H1 (cell line): ENCODE results near the gene RHOG. TPM values are rescaled to one million over a fixed set of nuclear protein-coding genes. Genes with fewer than 3 reads are reported as not detected.

Experiments
- BCL11A ChIP-seq, 2 experiments: IDR thresholded peaks; one replicate each; pipeline ENCODE4 v1.6.1; 2011; ENCODE audit warnings: low read depth in 2 of 2, low read length in 2 of 2, mild to moderate bottlenecking in 2 of 2
- JUN ChIP-seq: IDR thresholded peaks from 2 replicates; pipeline ENCODE4 v1.6.1; 2011; ENCODE audit warnings: low read depth, mild to moderate bottlenecking, improper control_type of control experiment, low read length
- RAD21 ChIP-seq, 2 experiments: IDR thresholded peaks in 1 of 2; conservative IDR thresholded peaks in 1 of 2; 2 replicates each; pipeline ENCODE4 v1.6.1; 2011; ENCODE audit warnings: low read depth in 2 of 2, low read length in 2 of 2, improper control_type of control experiment in 1 of 2, inconsistent platforms in 1 of 2, mild to moderate bottlenecking in 1 of 2, moderate library complexity in 1 of 2
- SAP30 ChIP-seq: fragments of 300-600 bp; sonication (generic); IDR thresholded peaks from 2 replicates; pipeline ENCODE4 v1.7.1; 2012; ENCODE audit warnings: low read length, moderate library complexity, mild to moderate bottlenecking, inconsistent platforms; ENCODE audit not compliant: insufficient read depth, insufficient replicate concordance
- SUZ12 ChIP-seq: fragments of 200-600 bp; sonication (generic); IDR thresholded peaks from 2 replicates; pipeline ENCODE4 v1.6.1; 2012; ENCODE audit warnings: mild to moderate bottlenecking, inconsistent platforms, low read length, moderate library complexity, mixed read lengths
- TEAD4 ChIP-seq: IDR thresholded peaks from 2 replicates; pipeline ENCODE4 v1.6.1; 2012; ENCODE audit warnings: low read depth, low read length, inconsistent platforms, mixed read lengths
- polyA plus RNA-seq, 7 experiments: library from polyadenylated mRNA; depleted of rRNA in 3 of 7; stranded (reverse) in 5 of 7; unstranded in 2 of 7; fragments of >200 nt in 5 of 7; fragments of 200-250 nt in 2 of 7; gene quantifications; 1 replicate in 5 of 7; 2 replicates in 1 of 7; 4 replicates in 1 of 7; pipeline versions ENCODE4 v1.2.1 to v1.2.3, GENCODE V29; 2011 to 2013; ENCODE audit warnings: missing spikeins in 2 of 7, mixed read lengths in 2 of 7
- total RNA-seq: library from RNA; stranded (reverse); fragmentation: NEBNext Ultra II Directional; extraction: Animal tissue kit (Norgen Biotek cat#: 25700); gene quantifications from 2 replicates; pipeline ENCODE4 v1.2.1, GENCODE V29; 2021
- TF ChIP-seq, protein P1 (sequence below): fragments of 300-600 bp; sonication (generic); IDR thresholded peaks from 2 replicates; pipeline ENCODE4 v1.7.1; 2012; ENCODE audit warnings: low read length, moderate library complexity, mild to moderate bottlenecking, inconsistent platforms; ENCODE audit not compliant: insufficient replicate concordance
- TF ChIP-seq, protein P2 (sequence below): IDR thresholded peaks from 2 replicates; pipeline ENCODE4 v1.6.1; 2012; ENCODE audit warnings: low read length, inconsistent platforms

The RHOG gene
- total and polyA plus RNA-seq, 2 of the 8 experiments (the other 6 are each of a cell fraction or from before 2014, with no cell fraction given), result 28.3 to 69.6 TPM

DNA sequence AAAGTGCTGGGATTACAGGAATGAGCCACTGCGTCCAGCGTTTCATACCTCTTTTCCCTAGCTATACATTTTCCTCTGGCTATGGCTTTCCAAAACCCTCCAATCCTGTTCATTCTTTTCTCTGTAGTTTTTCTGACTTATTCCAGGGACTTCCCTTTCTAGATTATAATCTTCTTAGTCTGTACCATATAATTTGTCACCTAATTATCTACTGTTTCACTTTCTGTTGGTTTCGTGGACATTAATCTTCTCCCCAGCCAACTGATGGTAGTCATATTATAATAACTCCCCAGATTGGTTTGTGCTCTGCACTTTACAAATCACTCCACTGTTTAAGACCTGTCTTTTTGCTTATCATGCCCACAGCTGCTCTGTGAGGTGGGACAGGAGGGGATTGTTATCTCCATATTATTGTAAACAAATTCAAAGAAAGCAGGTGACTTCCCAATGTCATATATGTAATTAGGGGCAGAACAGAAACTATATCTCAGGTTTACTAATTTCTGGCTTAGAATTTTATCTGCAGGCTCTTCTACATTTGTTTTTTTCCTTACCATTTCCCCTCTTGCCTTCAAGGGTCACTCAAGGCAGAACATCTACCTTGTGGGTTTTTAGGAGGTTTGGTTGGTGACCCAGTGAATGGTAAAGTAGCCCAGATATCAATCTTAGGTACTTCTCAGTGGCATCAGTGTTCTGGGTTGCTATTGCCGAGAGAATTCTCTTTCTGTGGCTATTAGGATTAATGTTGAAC, 38.6 kb upstream of the RHOG start (continued):
- TF ChIP-seq, protein P1, sequence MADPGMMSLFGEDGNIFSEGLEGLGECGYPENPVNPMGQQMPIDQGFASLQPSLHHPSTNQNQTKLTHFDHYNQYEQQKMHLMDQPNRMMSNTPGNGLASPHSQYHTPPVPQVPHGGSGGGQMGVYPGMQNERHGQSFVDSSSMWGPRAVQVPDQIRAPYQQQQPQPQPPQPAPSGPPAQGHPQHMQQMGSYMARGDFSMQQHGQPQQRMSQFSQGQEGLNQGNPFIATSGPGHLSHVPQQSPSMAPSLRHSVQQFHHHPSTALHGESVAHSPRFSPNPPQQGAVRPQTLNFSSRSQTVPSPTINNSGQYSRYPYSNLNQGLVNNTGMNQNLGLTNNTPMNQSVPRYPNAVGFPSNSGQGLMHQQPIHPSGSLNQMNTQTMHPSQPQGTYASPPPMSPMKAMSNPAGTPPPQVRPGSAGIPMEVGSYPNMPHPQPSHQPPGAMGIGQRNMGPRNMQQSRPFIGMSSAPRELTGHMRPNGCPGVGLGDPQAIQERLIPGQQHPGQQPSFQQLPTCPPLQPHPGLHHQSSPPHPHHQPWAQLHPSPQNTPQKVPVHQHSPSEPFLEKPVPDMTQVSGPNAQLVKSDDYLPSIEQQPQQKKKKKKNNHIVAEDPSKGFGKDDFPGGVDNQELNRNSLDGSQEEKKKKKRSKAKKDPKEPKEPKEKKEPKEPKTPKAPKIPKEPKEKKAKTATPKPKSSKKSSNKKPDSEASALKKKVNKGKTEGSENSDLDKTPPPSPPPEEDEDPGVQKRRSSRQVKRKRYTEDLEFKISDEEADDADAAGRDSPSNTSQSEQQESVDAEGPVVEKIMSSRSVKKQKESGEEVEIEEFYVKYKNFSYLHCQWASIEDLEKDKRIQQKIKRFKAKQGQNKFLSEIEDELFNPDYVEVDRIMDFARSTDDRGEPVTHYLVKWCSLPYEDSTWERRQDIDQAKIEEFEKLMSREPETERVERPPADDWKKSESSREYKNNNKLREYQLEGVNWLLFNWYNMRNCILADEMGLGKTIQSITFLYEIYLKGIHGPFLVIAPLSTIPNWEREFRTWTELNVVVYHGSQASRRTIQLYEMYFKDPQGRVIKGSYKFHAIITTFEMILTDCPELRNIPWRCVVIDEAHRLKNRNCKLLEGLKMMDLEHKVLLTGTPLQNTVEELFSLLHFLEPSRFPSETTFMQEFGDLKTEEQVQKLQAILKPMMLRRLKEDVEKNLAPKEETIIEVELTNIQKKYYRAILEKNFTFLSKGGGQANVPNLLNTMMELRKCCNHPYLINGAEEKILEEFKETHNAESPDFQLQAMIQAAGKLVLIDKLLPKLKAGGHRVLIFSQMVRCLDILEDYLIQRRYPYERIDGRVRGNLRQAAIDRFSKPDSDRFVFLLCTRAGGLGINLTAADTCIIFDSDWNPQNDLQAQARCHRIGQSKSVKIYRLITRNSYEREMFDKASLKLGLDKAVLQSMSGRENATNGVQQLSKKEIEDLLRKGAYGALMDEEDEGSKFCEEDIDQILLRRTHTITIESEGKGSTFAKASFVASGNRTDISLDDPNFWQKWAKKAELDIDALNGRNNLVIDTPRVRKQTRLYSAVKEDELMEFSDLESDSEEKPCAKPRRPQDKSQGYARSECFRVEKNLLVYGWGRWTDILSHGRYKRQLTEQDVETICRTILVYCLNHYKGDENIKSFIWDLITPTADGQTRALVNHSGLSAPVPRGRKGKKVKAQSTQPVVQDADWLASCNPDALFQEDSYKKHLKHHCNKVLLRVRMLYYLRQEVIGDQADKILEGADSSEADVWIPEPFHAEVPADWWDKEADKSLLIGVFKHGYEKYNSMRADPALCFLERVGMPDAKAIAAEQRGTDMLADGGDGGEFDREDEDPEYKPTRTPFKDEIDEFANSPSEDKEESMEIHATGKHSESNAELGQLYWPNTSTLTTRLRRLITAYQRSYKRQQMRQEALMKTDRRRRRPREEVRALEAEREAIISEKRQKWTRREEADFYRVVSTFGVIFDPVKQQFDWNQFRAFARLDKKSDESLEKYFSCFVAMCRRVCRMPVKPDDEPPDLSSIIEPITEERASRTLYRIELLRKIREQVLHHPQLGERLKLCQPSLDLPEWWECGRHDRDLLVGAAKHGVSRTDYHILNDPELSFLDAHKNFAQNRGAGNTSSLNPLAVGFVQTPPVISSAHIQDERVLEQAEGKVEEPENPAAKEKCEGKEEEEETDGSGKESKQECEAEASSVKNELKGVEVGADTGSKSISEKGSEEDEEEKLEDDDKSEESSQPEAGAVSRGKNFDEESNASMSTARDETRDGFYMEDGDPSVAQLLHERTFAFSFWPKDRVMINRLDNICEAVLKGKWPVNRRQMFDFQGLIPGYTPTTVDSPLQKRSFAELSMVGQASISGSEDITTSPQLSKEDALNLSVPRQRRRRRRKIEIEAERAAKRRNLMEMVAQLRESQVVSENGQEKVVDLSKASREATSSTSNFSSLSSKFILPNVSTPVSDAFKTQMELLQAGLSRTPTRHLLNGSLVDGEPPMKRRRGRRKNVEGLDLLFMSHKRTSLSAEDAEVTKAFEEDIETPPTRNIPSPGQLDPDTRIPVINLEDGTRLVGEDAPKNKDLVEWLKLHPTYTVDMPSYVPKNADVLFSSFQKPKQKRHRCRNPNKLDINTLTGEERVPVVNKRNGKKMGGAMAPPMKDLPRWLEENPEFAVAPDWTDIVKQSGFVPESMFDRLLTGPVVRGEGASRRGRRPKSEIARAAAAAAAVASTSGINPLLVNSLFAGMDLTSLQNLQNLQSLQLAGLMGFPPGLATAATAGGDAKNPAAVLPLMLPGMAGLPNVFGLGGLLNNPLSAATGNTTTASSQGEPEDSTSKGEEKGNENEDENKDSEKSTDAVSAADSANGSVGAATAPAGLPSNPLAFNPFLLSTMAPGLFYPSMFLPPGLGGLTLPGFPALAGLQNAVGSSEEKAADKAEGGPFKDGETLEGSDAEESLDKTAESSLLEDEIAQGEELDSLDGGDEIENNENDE, result no peak
- TF ChIP-seq SAP30, result no peak
- no peak for TF ChIP-seq JUN
- TF ChIP-seq BCL11A (IDR thresholded peaks at IDR 0.05; ENCODE audit: low read depth in 2 of 2, low read length in 2 of 2), result no peak
- no peak for TF ChIP-seq TEAD4
- TF ChIP-seq RAD21 (IDR thresholded peaks at IDR 0.05 in 1 of 2, conservative IDR thresholded peaks at IDR 0.05 in 1 of 2; ENCODE audit: low read depth in 2 of 2, low read length in 2 of 2), result no peak
- TF ChIP-seq SUZ12, result no peak
- TF ChIP-seq, protein P2, sequence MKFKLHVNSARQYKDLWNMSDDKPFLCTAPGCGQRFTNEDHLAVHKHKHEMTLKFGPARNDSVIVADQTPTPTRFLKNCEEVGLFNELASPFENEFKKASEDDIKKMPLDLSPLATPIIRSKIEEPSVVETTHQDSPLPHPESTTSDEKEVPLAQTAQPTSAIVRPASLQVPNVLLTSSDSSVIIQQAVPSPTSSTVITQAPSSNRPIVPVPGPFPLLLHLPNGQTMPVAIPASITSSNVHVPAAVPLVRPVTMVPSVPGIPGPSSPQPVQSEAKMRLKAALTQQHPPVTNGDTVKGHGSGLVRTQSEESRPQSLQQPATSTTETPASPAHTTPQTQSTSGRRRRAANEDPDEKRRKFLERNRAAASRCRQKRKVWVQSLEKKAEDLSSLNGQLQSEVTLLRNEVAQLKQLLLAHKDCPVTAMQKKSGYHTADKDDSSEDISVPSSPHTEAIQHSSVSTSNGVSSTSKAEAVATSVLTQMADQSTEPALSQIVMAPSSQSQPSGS, result no peak
